IMR-90 (cell line): ENCODE data around the gene SF3B3.

Source experiments
- BHLHE40 ChIP-seq: fragments of 150-350 bp; IDR thresholded peaks from 2 replicates; pipeline ENCODE4 v1.6.1; 2016; ENCODE audit warnings: mild to moderate bottlenecking, low read depth, low read length
- CEBPB ChIP-seq: IDR thresholded peaks from 2 replicates; pipeline ENCODE4 v1.6.1; 2012; ENCODE audit warnings: low read depth, low read length, improper control_type of control experiment
- CHD1 ChIP-seq: IDR thresholded peaks from 2 replicates; pipeline ENCODE4 v1.6.1; 2012; ENCODE audit warnings: low read depth, low read length, improper control_type of control experiment
- FOS ChIP-seq: fragments of 150-350 bp; IDR thresholded peaks from 2 replicates; pipeline ENCODE4 v1.6.1; 2016; ENCODE audit warnings: low read depth, low read length
- MAZ ChIP-seq: IDR thresholded peaks from 2 replicates; pipeline ENCODE4 v1.6.1; 2012; ENCODE audit warnings: low read depth, mild to moderate bottlenecking, low read length, improper control_type of control experiment, moderate library complexity, borderline replicate concordance
- POLR2A ChIP-seq: IDR thresholded peaks from 2 replicates; pipeline ENCODE4 v1.6.1; 2012; ENCODE audit warnings: mild to moderate bottlenecking, low read depth, low read length
- RAD21 ChIP-seq: IDR thresholded peaks from 2 replicates; pipeline ENCODE4 v1.6.1; 2012; ENCODE audit warnings: low read length, improper control_type of control experiment
- RCOR1 ChIP-seq: IDR thresholded peaks from 2 replicates; pipeline ENCODE4 v1.6.1; 2012; ENCODE audit warnings: mild to moderate bottlenecking, low read length, improper control_type of control experiment; ENCODE audit not compliant: insufficient replicate concordance
- RFX5 ChIP-seq: IDR thresholded peaks from 2 replicates; pipeline ENCODE4 v1.8.0; 2012; ENCODE audit warnings: low read depth, mild to moderate bottlenecking, low read length, moderate library complexity
- TF ChIP-seq, protein P1 (sequence below): conservative IDR thresholded peaks from 2 replicates; pipeline ENCODE4 v1.5.1; 2012; ENCODE audit warnings: mild to moderate bottlenecking, low read depth, low read length, improper control_type of control experiment
- TF ChIP-seq, protein P2 (sequence below): fragments of 150-350 bp; IDR thresholded peaks from 2 replicates; pipeline ENCODE4 v1.6.1; 2016; ENCODE audit warnings: low read depth, mild to moderate bottlenecking, low read length, moderate library complexity, borderline replicate concordance

- TF ChIP-seq, protein P1, sequence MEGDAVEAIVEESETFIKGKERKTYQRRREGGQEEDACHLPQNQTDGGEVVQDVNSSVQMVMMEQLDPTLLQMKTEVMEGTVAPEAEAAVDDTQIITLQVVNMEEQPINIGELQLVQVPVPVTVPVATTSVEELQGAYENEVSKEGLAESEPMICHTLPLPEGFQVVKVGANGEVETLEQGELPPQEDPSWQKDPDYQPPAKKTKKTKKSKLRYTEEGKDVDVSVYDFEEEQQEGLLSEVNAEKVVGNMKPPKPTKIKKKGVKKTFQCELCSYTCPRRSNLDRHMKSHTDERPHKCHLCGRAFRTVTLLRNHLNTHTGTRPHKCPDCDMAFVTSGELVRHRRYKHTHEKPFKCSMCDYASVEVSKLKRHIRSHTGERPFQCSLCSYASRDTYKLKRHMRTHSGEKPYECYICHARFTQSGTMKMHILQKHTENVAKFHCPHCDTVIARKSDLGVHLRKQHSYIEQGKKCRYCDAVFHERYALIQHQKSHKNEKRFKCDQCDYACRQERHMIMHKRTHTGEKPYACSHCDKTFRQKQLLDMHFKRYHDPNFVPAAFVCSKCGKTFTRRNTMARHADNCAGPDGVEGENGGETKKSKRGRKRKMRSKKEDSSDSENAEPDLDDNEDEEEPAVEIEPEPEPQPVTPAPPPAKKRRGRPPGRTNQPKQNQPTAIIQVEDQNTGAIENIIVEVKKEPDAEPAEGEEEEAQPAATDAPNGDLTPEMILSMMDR, result no peak
- no peak for TF ChIP-seq MAZ
- TF ChIP-seq POLR2A, result no peak
- TF ChIP-seq CHD1, result no peak
- no peak for TF ChIP-seq CEBPB
- TF ChIP-seq, protein P2, sequence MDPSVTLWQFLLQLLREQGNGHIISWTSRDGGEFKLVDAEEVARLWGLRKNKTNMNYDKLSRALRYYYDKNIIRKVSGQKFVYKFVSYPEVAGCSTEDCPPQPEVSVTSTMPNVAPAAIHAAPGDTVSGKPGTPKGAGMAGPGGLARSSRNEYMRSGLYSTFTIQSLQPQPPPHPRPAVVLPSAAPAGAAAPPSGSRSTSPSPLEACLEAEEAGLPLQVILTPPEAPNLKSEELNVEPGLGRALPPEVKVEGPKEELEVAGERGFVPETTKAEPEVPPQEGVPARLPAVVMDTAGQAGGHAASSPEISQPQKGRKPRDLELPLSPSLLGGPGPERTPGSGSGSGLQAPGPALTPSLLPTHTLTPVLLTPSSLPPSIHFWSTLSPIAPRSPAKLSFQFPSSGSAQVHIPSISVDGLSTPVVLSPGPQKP, result no peak
- TF ChIP-seq RCOR1, result no peak
- TF ChIP-seq FOS, result no peak
- no peak for TF ChIP-seq RAD21
- TF ChIP-seq BHLHE40, result no peak
- TF ChIP-seq RFX5, result no peak
Observed at GRCh38 chr16:70527315-70527996, 3.8 kb downstream of the SF3B3 start.
